Transverse colon (tissue), 4 donors: ENCODE measurements around the gene EPHA4. TPM values are rescaled to one million over a fixed set of nuclear protein-coding genes. Genes with fewer than 3 reads are reported as not detected.

Experiments used
- DNase-seq: peaks from one replicate; pipeline ENCODE4 v3.0.0-alpha.2; 2019
- H3K27ac ChIP-seq, 4 donors: fragments of 200-600 bp; sonication (generic); 2 replicates each; pipeline ENCODE4 v1.5.1; 2016 to 2018; ENCODE audit warnings: inconsistent platforms in 4 of 4
- H3K27me3 ChIP-seq: fragments of 200-600 bp; sonication (generic); 2 replicates; pipeline ENCODE4 v1.5.1; 2017; ENCODE audit warnings: inconsistent platforms
- H3K36me3 ChIP-seq, 4 donors: fragments of 200-600 bp; sonication (generic); 2 replicates each; pipeline ENCODE4 v1.5.1; 2017 to 2019; ENCODE audit warnings: inconsistent platforms in 4 of 4
- H3K4me1 ChIP-seq, 4 donors: fragments of 200-600 bp; sonication (generic); 2 replicates each; pipeline ENCODE4 v1.5.1; 2017 to 2020; ENCODE audit warnings: inconsistent platforms in 4 of 4
- H3K4me3 ChIP-seq, 4 donors: fragments of 200-600 bp; sonication (generic); 1 replicate in 1 of 4; 2 replicates in 3 of 4; pipeline versions ENCODE4 v1.5.1 to v1.6.1; 2017 to 2019; ENCODE audit warnings: inconsistent platforms in 4 of 4
- H3K9me3 ChIP-seq, 2 donors: fragments of 200-600 bp; sonication (generic); 2 replicates each; pipeline ENCODE4 v1.5.1; 2017 to 2019; ENCODE audit warnings: inconsistent platforms in 2 of 2
- EP300 ChIP-seq: sonication (generic); formaldehyde crosslinking; IDR thresholded peaks from one replicate; pipeline ENCODE4 v1.6.1; 2017; ENCODE audit warnings: antibody characterized with exemption, low read depth
- POLR2A ChIP-seq: fragments of 450-650 bp; IDR thresholded peaks from one replicate; pipeline ENCODE4 v1.6.1; 2016; ENCODE audit warnings: antibody characterized with exemption, mild to moderate bottlenecking, moderate library complexity
- POLR2AphosphoS5 ChIP-seq, 3 donors: sonication (generic); formaldehyde crosslinking; IDR thresholded peaks; one replicate each; pipeline ENCODE4 v1.6.1; 2016; ENCODE audit warnings: antibody characterized with exemption in 3 of 3
- WGBS, 2 donors: methylation state at CpG; one replicate each; pipeline ENCODE4 v1.1.5; 2018; ENCODE audit warnings: low coverage in 1 of 2; 5-methylcytosine and 5-hydroxymethylcytosine counted together
- in situ Hi-C, 4 donors: fragments of 200-750 bp; cut with MboI; loops; one replicate each; pipeline versions ENCODE4 v1.15.0 to v1.15.1; 2017; ENCODE audit warnings: low sequenced_read_pairs in 3 of 4, low pct_ligation_motif_present in 1 of 4, low pct_unique_long_range_greater_than_20kb in 1 of 4
- intact Hi-C: fragments of 100-400 bp; cut with DNase I; formaldehyde crosslinking; loops from one replicate; pipeline ENCODE4 v1.15.1; 2023; ENCODE audit warnings: low total_unique reads
- total RNA-seq, 4 donors: library from RNA; depleted of rRNA; stranded (reverse); fragments of >200 nt; gene quantifications; one replicate each; pipeline ENCODE4 v1.1.0, GENCODE V29; 2016
- TF ChIP-seq, protein P1 (sequence below), 5 experiments: fragments of 200-600 bp in 3 of 5; fragments of 450-650 bp in 2 of 5; sonication (generic) in 3 of 5; IDR thresholded peaks; 1 replicate in 2 of 5; 2 replicates in 3 of 5; pipeline ENCODE4 v1.5.1; 2016 to 2017; ENCODE audit warnings: antibody characterized with exemption in 5 of 5, inconsistent platforms in 3 of 5, mild to moderate bottlenecking in 2 of 5, moderate library complexity in 1 of 5

Gene EPHA4
- total RNA-seq, 4 donors from 2014 or later, result 1.5 to 21.0 (median 13.8) TPM

DNA sequence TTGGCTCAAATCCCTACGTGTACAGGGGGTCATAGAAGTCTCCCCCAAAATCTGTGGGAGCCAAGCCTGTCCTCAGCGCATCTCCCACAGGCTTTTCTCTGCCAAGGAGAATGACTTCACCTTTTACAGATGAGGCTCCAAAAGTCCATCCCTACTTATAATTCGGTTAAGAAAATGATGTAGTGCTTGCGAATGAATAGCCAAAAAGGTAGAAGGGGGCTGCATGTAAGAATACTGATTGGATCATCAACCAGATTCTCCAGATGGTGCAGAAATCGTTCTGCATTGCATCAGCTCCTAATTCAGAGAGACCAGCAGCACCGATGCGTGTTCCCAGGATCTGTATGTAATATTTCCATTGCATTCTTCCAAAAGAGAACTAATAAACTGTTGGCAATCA is 91.9 kb downstream of the EPHA4 start:
- no peak overlapping the region for H3K27ac ChIP-seq
- no peak overlapping the region for H3K4me3 ChIP-seq
- no peaks in the 10 kb centered on the region for H3K9me3 ChIP-seq
- DNase-seq, result no peak
- peaks cover 0 to 10% (median 0%) of the 10 kb centered on the region in 4 donors for H3K4me1 ChIP-seq
- H3K36me3 ChIP-seq, result no peaks in the 10 kb centered on the region
- TF ChIP-seq POLR2A (no peak), EP300 (no peak), POLR2AphosphoS5 (IDR thresholded peaks at IDR 0.05) (no peak)
- TF ChIP-seq, protein P1, sequence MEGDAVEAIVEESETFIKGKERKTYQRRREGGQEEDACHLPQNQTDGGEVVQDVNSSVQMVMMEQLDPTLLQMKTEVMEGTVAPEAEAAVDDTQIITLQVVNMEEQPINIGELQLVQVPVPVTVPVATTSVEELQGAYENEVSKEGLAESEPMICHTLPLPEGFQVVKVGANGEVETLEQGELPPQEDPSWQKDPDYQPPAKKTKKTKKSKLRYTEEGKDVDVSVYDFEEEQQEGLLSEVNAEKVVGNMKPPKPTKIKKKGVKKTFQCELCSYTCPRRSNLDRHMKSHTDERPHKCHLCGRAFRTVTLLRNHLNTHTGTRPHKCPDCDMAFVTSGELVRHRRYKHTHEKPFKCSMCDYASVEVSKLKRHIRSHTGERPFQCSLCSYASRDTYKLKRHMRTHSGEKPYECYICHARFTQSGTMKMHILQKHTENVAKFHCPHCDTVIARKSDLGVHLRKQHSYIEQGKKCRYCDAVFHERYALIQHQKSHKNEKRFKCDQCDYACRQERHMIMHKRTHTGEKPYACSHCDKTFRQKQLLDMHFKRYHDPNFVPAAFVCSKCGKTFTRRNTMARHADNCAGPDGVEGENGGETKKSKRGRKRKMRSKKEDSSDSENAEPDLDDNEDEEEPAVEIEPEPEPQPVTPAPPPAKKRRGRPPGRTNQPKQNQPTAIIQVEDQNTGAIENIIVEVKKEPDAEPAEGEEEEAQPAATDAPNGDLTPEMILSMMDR (IDR thresholded peaks at IDR 0.05), result no peak
- no peaks in the 10 kb centered on the region for H3K27me3 ChIP-seq
- intact Hi-C loops (no loop called here), in situ Hi-C loops (no loop called here)
- WGBS, 2 donors, result 81 to 85% methylated on average over 4 to 7 of the region's 7 CpGs

DNA sequence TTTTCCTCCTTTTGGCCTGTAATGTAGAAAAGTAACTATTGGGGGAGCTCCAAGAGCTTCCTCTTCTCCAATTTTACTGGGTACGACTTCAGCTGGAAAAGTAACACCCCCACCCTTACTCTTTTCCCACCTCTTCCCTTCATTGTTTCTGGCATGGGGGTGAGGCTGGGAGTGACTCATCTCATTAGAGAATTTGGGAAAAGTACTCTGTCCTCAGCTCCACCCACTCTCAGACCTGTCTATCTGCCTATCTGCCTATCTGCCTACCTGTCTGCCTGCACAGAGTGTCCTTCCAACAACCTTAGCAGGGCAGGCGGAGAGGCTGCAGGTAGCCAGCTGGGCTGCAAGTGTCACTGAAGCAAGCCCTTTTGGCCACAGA is 93.6 kb downstream of the EPHA4 start:
- Histone ChIP-seq H3K9me3 (no peaks in the 10 kb centered on the region), H3K36me3 (no peaks in the 10 kb centered on the region), H3K27ac (no peak overlapping the region), H3K4me3 (no peak overlapping the region), H3K4me1 (peaks cover 0 to 10% (median 0%) of the 10 kb centered on the region in 4 donors), H3K27me3 (no peaks in the 10 kb centered on the region)
- in situ Hi-C loops (no loop called here), intact Hi-C loops (no loop called here)
- DNase-seq, result no peak
- TF ChIP-seq POLR2AphosphoS5 (IDR thresholded peaks at IDR 0.05) (no peak), POLR2A (no peak), EP300 (no peak)
- WGBS, 2 donors, result 67 to 84% methylated on average over 1 to 2 of the region's 2 CpGs

DNA sequence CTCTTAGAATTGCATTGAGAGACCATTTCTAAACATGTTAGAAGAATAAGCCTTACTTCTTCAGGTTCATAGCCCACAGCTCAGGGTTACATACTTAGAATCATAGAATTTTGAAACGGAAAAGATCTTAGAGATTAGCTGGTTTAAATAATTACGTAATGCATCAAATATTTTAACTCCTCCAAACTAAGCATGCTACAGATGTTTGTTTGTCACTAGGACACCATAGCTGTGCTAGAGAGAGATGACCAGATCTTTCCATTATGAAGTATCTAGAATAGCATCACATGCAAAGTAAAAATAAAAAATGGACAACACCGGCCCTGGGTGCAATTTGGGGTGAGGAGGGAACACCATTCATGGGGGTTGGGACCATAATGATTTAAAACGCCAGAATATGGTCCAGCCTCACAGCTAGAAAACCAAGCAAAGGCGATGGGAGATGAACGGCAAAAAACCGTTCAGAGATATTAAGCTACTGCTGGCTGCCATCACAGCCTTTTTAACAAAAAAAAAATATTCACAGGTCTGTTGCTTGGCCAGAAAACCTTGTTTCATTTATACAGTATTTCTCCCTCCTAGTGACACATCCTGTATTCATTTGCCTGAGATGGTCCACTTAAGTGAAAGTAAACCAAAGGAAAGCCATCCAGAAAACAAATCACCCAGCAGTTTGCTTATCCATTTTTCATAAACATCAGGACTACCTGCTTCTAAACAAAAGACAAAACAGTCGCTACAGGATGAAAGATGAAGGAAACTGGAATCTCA is 94.2 kb downstream of the EPHA4 start:
- intact Hi-C loops (no loop called here), in situ Hi-C loops (no loop called here)
- Histone ChIP-seq H3K4me1 (peaks cover 0 to 10% (median 0%) of the 10 kb centered on the region in 4 donors), H3K27me3 (no peaks in the 10 kb centered on the region), H3K27ac (no peak overlapping the region), H3K9me3 (no peaks in the 10 kb centered on the region), H3K36me3 (no peaks in the 10 kb centered on the region), H3K4me3 (no peak overlapping the region)
- WGBS, 2 donors, result 69 to 83% methylated on average over 8 of the region's 8 CpGs
- TF ChIP-seq EP300 (no peak), POLR2AphosphoS5 (IDR thresholded peaks at IDR 0.05) (no peak), POLR2A (no peak)
- TF ChIP-seq, protein P1 (IDR thresholded peaks at IDR 0.05), result no peak
- no peak for DNase-seq

DNA sequence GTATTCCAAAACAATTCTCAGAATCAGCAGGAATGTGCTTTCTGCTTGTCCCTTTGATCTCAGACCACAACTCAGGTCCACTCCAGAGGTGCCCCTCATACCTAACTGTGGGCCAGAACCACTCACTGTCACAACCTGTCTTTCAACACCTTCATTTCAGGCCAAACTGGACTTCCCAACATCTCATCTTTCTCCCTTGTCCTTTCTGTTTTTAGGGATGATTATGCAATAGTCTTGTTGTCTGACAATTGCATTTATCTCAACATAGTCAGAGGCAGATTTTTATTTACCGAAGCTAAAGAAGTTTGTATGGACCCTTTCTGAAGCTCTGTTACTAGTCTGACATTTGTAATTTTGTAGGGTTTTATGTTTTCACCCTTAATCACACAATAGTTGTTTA is 95.9 kb downstream of the EPHA4 start:
- no peaks in the 10 kb centered on the region for H3K27me3 ChIP-seq
- intact Hi-C loops (no loop called here), in situ Hi-C loops (no loop called here)
- peaks cover 0 to 10% (median 0%) of the 10 kb centered on the region in 4 donors for H3K4me1 ChIP-seq
- H3K9me3 ChIP-seq, result no peaks in the 10 kb centered on the region
- no peak overlapping the region for H3K27ac ChIP-seq
- no peak for DNase-seq
- no peak overlapping the region for H3K4me3 ChIP-seq
- 100% methylated on average over 1 of the region's 1 CpG for WGBS, 2 donors
- H3K36me3 ChIP-seq, result no peaks in the 10 kb centered on the region
- TF ChIP-seq POLR2A (no peak), EP300 (no peak), POLR2AphosphoS5 (IDR thresholded peaks at IDR 0.05) (no peak)
- TF ChIP-seq, protein P1 (IDR thresholded peaks at IDR 0.05), result no peak
